ENCODE results near the gene FBXW8.

The FBXW8 gene

GRCh38 chr12:117069926-117070900 lies 159.5 kb downstream of the FBXW8 start:
- Histone ChIP-seq H3K27me3 (replicated peaks; ENCODE audit: insufficient read depth, low read length) (no peaks in the 10 kb centered on the region), H3K4me3 (ENCODE audit: low read length) (no peak overlapping the region), H3K9me2 (replicated peaks; ENCODE audit: insufficient read depth, low read length) (no peaks in the 10 kb centered on the region), H3K4me1 (ENCODE audit: low read length) (no peaks in the 10 kb centered on the region), H3K4me2 (ENCODE audit: low read depth, low read length) (no peak overlapping the region), H4K20me1 (ENCODE audit: insufficient read depth, low read length) (no peaks in the 10 kb centered on the region), H3F3A (ENCODE audit: insufficient read depth, low read length) (no peaks in the 10 kb centered on the region), H3K9me3 (replicated peaks; ENCODE audit: insufficient read depth, low read length) (no peaks in the 10 kb centered on the region), H2AFZ (ENCODE audit: low read length) (no peak overlapping the region), H3K9ac (ENCODE audit: low read length) (no peak overlapping the region), H3K36me3 (replicated peaks; ENCODE audit: insufficient read depth, low read length) (no peaks in the 10 kb centered on the region), H3K79me2 (ENCODE audit: low read length) (no peaks in the 10 kb centered on the region), H3K27ac (ENCODE audit: low read length) (no peak overlapping the region)
- TF ChIP-seq EZH2phosphoT487 (IDR thresholded peaks at IDR 0.05; ENCODE audit: low read length) (no peak), CTCF (IDR thresholded peaks at IDR 0.05; ENCODE audit: low read length) (no peak), EZH2 (optimal IDR thresholded peaks at IDR 0.05; ENCODE audit: low read depth, low read length) (no peak)
- no peak for DNase-seq

DNA sequence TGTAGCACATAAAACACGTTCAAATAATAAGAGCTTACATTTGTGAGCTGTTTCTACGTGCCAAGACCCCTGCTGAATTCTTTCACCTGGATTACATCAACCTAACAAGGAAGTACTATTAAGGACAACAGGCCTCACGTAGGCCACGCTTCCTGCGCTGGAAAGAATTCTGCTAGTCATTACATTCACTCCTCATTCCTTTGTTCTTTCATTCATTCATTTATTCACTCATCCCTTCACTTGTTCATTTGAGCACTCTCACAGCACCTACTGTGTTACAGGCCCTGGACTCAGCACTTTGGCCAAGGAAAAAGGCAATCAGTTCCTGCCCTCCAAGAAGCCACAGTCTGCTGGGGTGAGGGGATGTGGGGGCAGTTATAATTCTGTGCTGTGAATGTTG lies 160.3 kb downstream of the FBXW8 start:
- Histone ChIP-seq H3K9me2 (replicated peaks; ENCODE audit: insufficient read depth, low read length) (no peaks in the 10 kb centered on the region), H3F3A (ENCODE audit: insufficient read depth, low read length) (no peaks in the 10 kb centered on the region), H3K79me2 (ENCODE audit: low read length) (no peaks in the 10 kb centered on the region), H3K36me3 (replicated peaks; ENCODE audit: insufficient read depth, low read length) (no peaks in the 10 kb centered on the region), H3K9ac (ENCODE audit: low read length) (no peak overlapping the region), H3K9me3 (replicated peaks; ENCODE audit: insufficient read depth, low read length) (no peaks in the 10 kb centered on the region), H3K27ac (ENCODE audit: low read length) (no peak overlapping the region), H3K4me1 (ENCODE audit: low read length) (no peaks in the 10 kb centered on the region), H3K4me3 (ENCODE audit: low read length) (no peak overlapping the region), H3K27me3 (replicated peaks; ENCODE audit: insufficient read depth, low read length) (no peaks in the 10 kb centered on the region), H2AFZ (ENCODE audit: low read length) (no peak overlapping the region), H4K20me1 (ENCODE audit: insufficient read depth, low read length) (no peaks in the 10 kb centered on the region), H3K4me2 (ENCODE audit: low read depth, low read length) (no peak overlapping the region)
- TF ChIP-seq EZH2 (optimal IDR thresholded peaks at IDR 0.05; ENCODE audit: low read depth, low read length) (no peak), CTCF (IDR thresholded peaks at IDR 0.05; ENCODE audit: low read length) (no peak), EZH2phosphoT487 (IDR thresholded peaks at IDR 0.05; ENCODE audit: low read length) (no peak)
- no peak for DNase-seq

GRCh38 chr12:117072106-117072505 lies 161.4 kb downstream of the FBXW8 start:
- H3K4me2 ChIP-seq (ENCODE audit: low read depth, low read length) = no peak overlapping the region

More at GRCh38 chr12:117072106-117072505, 161.4 kb downstream of the FBXW8 start:
- H3K27me3 ChIP-seq (replicated peaks; ENCODE audit: insufficient read depth, low read length) = no peaks in the 10 kb centered on the region
- no peaks in the 10 kb centered on the region for H3K36me3 ChIP-seq (replicated peaks; ENCODE audit: insufficient read depth, low read length)
- H3K79me2 ChIP-seq (ENCODE audit: low read length) = no peaks in the 10 kb centered on the region
- no peak overlapping the region for H3K4me3 ChIP-seq (ENCODE audit: low read length)
- H3K9me2 ChIP-seq (replicated peaks; ENCODE audit: insufficient read depth, low read length) = no peaks in the 10 kb centered on the region
- no peaks in the 10 kb centered on the region for H3F3A ChIP-seq (ENCODE audit: insufficient read depth, low read length)
- no peaks in the 10 kb centered on the region for H3K9me3 ChIP-seq (replicated peaks; ENCODE audit: insufficient read depth, low read length)
- no peaks in the 10 kb centered on the region for H3K4me1 ChIP-seq (ENCODE audit: low read length)
- H2AFZ ChIP-seq (ENCODE audit: low read length) = no peak overlapping the region
- DNase-seq = no peak
- TF ChIP-seq EZH2 (optimal IDR thresholded peaks at IDR 0.05; ENCODE audit: low read depth, low read length) = no peak
- no peak for TF ChIP-seq EZH2phosphoT487 (IDR thresholded peaks at IDR 0.05; ENCODE audit: low read length)
- TF ChIP-seq CTCF (IDR thresholded peaks at IDR 0.05; ENCODE audit: low read length) = no peak
- no peak overlapping the region for H3K27ac ChIP-seq (ENCODE audit: low read length)
- no peak overlapping the region for H3K9ac ChIP-seq (ENCODE audit: low read length)
- H4K20me1 ChIP-seq (ENCODE audit: insufficient read depth, low read length) = no peaks in the 10 kb centered on the region

Measured in MM.1S (cell line).